Measurements from ENCODE around the gene RSRC2. TPM values are rescaled to one million over a fixed set of nuclear protein-coding genes. Genes with fewer than 3 reads are reported as not detected.

RSRC2 gene
- total and polyA plus RNA-seq, 10 of the 15 experiments (the other 5 are each of a cell fraction or from before 2014, with no cell fraction given): 49.8 to 112 (median 60.6) TPM

DNA sequence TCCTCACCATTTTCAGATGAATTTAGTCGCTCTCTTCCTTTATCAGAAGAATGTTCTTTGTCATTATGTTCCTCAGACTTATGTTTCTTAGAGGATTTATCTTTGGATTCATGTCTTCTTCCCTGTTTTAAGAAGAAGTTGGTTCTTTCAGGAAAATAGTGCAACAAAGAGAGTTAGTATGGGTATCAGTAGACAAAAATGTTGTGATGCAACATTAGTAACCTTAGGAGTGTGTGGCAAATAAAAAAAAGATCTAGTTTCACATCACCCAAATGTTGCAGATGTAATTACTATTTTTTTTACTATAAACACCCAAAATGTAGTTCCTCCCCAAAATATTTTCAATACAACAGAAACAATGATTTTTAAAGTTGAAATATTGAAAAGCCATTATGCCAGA lies 7.8 kb downstream of the RSRC2 start:
- intact Hi-C loops (cut with micrococcal nuclease; ENCODE audit: unreplicated experiment) (no loop called here), in situ Hi-C loops (cut with MboI) (no loop called here)
- Histone ChIP-seq H3K4me3 (no peak overlapping the region), H3K9ac (ENCODE audit: control insufficient read depth, insufficient read depth, low read length) (no peak overlapping the region), H3K27ac (ENCODE audit: control insufficient read depth, insufficient read depth) (no peak overlapping the region), H3K79me2 (ENCODE audit: control insufficient read depth, insufficient read depth, low read length) (peaks cover 69% of the 10 kb centered on the region), H3K36me3 (ENCODE audit: control insufficient read depth in 2 of 2, insufficient read depth in 2 of 2, low read length in 1 of 2) (peaks cover 9 to 73% of the 10 kb centered on the region in 2 experiments), H3K4me2 (ENCODE audit: control insufficient read depth, insufficient read depth) (0 out of 2 replicates have a peak overlapping the region, but pooled peaks have one; percentile 14), H3K4me1 (ENCODE audit: control insufficient read depth, insufficient read depth, low read length) (peaks cover 13% of the 10 kb centered on the region), H2AFZ (ENCODE audit: control insufficient read depth, low read depth, low read length) (no peak overlapping the region), H3K9me3 (replicated peaks; ENCODE audit: control insufficient read depth, insufficient read depth, low read length) (no peaks in the 10 kb centered on the region), H3K27me3 (replicated peaks in 1 of 2; ENCODE audit: control insufficient read depth in 2 of 2, insufficient read depth in 2 of 2, low read length in 1 of 2) (no peaks in the 10 kb centered on the region), H4K20me1 (ENCODE audit: control insufficient read depth, insufficient read depth) (0 out of 2 replicates have a peak, but pooled peaks cover 4% of the 10 kb centered on the region)
- ChIA-PET POLR2A (interaction anchor here (0.9 to 2.3 kb wide), 4 partner anchors 8 to 18 kb away, joined by 3 to 10 read pairs (median 6); partner anchors contain the start of gene ZCCHC8), CTCF (no interaction called here), SMC1A (ENCODE audit: uncharacterized antibody, unreplicated experiment) (interaction anchor here (1.0 to 2.2 kb wide), 6 partner anchors 8 to 120 kb away, joined by 3 to 10 read pairs (median 5); partner anchors contain the start of gene ZCCHC8), RAD21 (ENCODE audit: unreplicated experiment) (no interaction called here)
- 100% methylated on average over 1 of the region's 1 CpG for WGBS (ENCODE audit: insufficient coverage, insufficient replicate concordance, low lambda C conversion rate, missing lambda C conversion rate)
- ATAC-seq (no peak), FAIRE-seq (no peak), DNase-seq (ENCODE audit: low read depth, low spot score) (no peak)
- no TSS peak for BruUV-seq (replicated peaks)
- TF ChIP-seq POU2F2 (IDR thresholded peaks at IDR 0.05; ENCODE audit: borderline replicate concordance, low read depth, low read length): no peak

DNA sequence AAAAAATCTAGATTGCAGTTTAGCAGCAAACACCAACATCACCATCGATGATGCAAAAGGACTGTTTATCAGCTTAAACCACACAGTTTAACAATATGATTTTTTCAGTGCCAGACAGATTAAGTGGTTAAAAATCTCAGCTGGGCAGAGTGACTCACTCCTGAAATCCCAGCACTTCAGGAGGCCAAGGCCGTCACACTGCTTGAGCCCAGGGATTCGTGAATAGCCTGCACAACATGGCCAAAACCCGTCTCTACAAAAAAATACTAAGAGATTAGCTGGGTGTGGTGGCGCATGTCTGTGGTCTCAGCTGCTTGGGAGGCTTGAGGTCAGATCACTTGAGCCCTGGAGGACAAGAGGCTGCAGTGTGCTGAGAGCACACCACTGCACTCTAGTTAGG lies 8.9 kb downstream of the RSRC2 start:
- Histone ChIP-seq H2AFZ (ENCODE audit: control insufficient read depth, low read depth, low read length) (no peak overlapping the region), H3K9me3 (replicated peaks; ENCODE audit: control insufficient read depth, insufficient read depth, low read length) (no peaks in the 10 kb centered on the region), H3K4me2 (ENCODE audit: control insufficient read depth, insufficient read depth) (no peak overlapping the region), H3K79me2 (ENCODE audit: control insufficient read depth, insufficient read depth, low read length) (peaks cover 61% of the 10 kb centered on the region), H3K27me3 (replicated peaks in 1 of 2; ENCODE audit: control insufficient read depth in 2 of 2, insufficient read depth in 2 of 2, low read length in 1 of 2) (no peaks in the 10 kb centered on the region), H3K27ac (ENCODE audit: control insufficient read depth, insufficient read depth) (no peak overlapping the region), H3K36me3 (ENCODE audit: control insufficient read depth in 2 of 2, insufficient read depth in 2 of 2, low read length in 1 of 2) (peaks cover 12 to 77% of the 10 kb centered on the region in 2 experiments), H3K4me3 (no peak overlapping the region), H3K9ac (ENCODE audit: control insufficient read depth, insufficient read depth, low read length) (no peak overlapping the region), H3K4me1 (ENCODE audit: control insufficient read depth, insufficient read depth, low read length) (peaks cover 9% of the 10 kb centered on the region), H4K20me1 (ENCODE audit: control insufficient read depth, insufficient read depth) (0 out of 2 replicates have a peak, but pooled peaks cover 4% of the 10 kb centered on the region)
- DNase-seq (ENCODE audit: low read depth, low spot score): no peak
- intact Hi-C loops (cut with micrococcal nuclease; ENCODE audit: unreplicated experiment): no loop called here
- POLR2A ChIA-PET: interaction anchor here (0.6 to 1.8 kb wide), 2 partner anchors 17 to 20 kb away, joined by 3 to 7 read pairs; partner anchors contain the start of gene ZCCHC8
- BruUV-seq (replicated peaks): no TSS peak
- RAD21 ChIA-PET (ENCODE audit: unreplicated experiment): no interaction called here
- TF ChIP-seq POLR2AphosphoS5 (IDR thresholded peaks at IDR 0.05; ENCODE audit: low read length): peak; percentile 46; the same call in 1 of the 2 replicates
- TF ChIP-seq, protein P1, sequence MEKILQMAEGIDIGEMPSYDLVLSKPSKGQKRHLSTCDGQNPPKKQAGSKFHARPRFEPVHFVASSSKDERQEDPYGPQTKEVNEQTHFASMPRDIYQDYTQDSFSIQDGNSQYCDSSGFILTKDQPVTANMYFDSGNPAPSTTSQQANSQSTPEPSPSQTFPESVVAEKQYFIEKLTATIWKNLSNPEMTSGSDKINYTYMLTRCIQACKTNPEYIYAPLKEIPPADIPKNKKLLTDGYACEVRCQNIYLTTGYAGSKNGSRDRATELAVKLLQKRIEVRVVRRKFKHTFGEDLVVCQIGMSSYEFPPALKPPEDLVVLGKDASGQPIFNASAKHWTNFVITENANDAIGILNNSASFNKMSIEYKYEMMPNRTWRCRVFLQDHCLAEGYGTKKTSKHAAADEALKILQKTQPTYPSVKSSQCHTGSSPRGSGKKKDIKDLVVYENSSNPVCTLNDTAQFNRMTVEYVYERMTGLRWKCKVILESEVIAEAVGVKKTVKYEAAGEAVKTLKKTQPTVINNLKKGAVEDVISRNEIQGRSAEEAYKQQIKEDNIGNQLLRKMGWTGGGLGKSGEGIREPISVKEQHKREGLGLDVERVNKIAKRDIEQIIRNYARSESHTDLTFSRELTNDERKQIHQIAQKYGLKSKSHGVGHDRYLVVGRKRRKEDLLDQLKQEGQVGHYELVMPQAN (conservative IDR thresholded peaks at IDR 0.05): no peak
- in situ Hi-C loops (cut with MboI): no loop called here
- CTCF ChIA-PET: interaction anchor here (1.3 kb wide), 2 partner anchors 18 to 119 kb away, joined by 3 read pairs; partner anchors contain the start of gene ZCCHC8
- SMC1A ChIA-PET (ENCODE audit: uncharacterized antibody, unreplicated experiment): no interaction called here
- WGBS (ENCODE audit: insufficient coverage, insufficient replicate concordance, low lambda C conversion rate, missing lambda C conversion rate): 82% methylated on average over 5 of the region's 5 CpGs
- FAIRE-seq: no peak
- peak; percentile 20; the same call in 1 of the 3 replicates for ATAC-seq
